Measurements from ENCODE around the gene MBNL2.
"Not testable (repeated sequence)": the region's sequence is repeated elsewhere in the genome, so short reads cannot be mapped to it uniquely, and the experiment has no call there.

The MBNL2 gene

DNA sequence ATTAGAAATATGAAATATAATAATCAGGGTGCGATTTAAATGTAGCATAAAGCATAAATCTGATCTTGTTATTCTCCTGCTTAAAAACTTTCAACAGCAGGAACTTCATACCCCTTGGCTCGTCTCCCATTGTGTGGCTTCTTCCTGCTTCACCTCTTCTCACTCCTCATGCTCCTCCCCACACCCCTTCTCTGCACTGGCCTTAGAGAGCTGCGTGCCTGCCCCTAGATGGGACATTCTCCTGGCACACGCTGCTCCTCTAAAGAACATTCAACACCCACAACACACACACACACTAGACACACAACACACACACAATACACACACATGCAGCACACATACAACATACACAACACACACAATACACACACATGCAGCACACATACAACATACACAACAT is 107.2 kb downstream of the MBNL2 start:
- no peak for DNase-seq

DNA sequence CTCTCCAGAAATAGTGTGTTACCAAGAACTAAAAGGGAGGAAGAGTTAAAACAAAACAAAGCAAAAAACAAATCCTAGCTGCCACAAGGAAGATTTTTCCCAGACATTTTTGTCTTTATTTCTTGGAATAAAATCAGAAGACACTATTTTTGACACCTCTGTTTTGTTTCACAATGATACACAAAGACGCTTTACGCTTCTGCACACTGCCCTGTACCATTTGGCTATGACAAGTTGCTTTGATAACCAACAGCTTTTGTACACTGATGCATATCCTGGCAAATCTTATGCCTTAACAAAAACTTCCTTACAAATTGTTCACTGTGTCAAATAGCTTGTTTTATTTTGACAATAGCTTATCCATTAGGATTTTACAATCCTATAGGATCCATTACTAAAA is 108.3 kb downstream of the MBNL2 start:
- no peak for DNase-seq

DNA sequence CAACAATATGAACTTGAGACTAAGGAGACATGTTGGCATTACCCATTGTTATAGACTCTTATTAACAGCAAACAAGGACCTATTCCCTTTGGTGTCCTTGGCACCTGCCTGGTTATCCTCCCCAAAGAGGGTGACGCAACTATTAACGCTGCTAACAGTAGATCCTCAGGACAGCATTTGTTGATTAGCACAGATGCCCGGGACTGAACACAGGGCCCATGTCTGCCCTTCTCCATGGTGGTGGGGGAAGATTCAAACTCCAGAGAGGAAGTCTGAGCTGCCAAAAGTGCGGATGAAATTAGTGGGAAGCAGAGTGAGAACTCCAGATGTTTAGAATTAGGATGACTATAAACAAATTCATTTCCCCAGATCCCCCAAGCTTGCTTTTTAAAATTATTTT is 110.6 kb downstream of the MBNL2 start:
- no peak for DNase-seq

DNA sequence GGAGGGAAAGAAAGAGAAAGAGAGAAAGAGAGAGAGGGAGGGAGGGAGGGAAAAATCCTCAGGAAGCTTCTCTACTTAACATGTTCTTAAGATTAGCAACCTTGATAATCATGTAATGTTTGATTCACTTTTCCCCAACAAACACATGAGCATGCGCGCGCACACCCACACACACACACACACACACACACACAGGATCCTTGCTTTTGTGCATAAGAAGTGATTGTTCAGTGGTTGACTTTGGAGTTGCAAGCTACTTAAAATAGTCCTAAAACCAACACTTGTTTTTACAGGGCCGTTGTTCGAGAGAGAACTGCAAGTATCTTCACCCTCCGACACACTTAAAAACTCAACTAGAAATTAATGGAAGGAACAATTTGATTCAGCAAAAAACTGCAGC is 111.8 kb downstream of the MBNL2 start:
- DNase-seq = no peak

DNA sequence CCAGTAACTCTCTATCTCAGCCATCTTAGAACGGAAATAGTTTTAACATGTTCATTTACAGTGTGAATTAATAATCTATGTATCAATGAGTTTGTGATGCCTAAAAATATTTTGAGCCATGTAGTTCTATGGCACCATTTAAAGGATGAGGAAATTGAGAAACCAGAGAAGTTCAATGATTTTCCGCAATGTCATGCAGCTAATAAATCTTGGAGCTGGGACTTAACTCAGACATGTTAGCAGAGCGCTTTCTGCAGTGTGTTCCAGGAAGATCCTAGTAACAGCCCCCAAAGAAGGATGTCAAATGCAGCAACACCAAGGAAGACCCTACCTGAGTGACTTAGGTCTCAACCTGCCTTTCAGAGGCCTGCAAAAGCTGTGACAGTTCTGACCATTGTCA is 112.6 kb downstream of the MBNL2 start:
- DNase-seq = no peak

DNA sequence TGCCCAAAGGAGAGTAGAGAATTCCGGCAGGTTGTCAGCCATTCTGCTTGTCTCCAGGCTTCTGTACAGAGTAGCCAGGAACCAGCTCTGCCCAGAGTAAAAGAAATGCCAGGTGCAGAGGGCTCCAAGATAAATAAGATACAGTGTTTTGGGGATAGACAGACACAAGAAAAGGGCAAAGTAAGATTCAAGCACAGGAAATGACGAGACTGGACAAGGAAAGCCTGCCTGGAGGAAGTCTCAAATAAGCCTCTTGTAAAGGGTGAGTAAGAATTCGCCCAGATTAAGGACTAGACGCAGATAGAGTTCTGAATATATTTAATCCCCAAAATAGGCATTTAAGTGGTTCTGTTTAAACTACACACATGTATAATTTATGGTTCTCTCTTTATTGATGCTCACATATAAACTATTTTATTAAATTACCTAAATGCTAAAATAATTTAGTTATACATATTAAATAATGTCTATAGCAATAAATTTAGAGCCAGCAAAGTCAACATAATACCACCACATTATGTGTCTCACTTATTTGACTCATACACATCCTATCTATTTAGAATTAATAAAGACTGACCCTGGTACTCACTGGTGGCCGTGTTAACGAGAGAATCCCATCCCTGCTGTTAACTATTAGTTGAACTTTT is 113.5 kb downstream of the MBNL2 start:
- no peak for DNase-seq

DNA sequence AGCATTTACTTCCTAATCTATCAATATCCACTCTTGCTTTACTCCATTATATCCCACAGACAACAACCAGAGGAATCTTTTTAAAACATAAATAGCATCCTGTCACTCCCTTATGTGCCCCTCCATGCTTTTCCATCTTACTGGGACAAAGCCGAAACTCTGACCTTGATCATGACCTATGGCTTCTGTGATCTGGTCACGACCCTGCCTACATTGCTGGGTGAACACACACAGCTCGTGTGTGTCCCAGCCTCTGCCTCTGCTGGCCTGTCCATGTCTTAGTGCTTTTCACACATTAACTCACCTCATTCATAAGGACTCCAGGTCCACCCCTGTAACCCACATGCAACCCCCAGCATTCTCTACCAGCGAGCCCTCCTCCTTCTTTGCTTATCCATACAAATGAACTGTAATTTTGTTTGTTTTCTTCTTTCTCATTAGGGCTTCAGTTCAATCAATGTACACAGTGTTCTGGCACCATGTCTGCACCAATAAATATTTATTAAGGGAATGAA is 115.9 kb downstream of the MBNL2 start:
- DNase-seq = no peak

DNA sequence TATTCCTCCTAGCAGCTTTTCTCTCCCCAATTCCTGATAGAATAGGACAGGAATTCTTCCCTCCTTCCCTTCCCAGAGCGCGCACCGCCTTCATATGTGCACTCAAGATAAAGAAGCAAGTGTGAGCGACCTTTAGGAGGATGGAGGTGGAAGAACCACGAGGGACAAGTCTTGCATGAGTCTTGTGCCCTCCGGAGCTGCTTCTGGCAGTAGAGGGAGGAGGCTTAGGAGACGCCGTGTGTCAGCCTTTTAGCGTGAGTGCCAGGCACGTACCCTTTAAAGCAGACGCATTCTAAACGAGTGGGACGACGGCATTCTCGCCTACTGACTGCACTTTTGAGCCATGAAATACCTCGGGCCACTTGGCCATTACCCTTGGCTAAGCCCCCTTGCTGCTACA is 116.4 kb downstream of the MBNL2 start:
- DNase-seq = no peak

DNA sequence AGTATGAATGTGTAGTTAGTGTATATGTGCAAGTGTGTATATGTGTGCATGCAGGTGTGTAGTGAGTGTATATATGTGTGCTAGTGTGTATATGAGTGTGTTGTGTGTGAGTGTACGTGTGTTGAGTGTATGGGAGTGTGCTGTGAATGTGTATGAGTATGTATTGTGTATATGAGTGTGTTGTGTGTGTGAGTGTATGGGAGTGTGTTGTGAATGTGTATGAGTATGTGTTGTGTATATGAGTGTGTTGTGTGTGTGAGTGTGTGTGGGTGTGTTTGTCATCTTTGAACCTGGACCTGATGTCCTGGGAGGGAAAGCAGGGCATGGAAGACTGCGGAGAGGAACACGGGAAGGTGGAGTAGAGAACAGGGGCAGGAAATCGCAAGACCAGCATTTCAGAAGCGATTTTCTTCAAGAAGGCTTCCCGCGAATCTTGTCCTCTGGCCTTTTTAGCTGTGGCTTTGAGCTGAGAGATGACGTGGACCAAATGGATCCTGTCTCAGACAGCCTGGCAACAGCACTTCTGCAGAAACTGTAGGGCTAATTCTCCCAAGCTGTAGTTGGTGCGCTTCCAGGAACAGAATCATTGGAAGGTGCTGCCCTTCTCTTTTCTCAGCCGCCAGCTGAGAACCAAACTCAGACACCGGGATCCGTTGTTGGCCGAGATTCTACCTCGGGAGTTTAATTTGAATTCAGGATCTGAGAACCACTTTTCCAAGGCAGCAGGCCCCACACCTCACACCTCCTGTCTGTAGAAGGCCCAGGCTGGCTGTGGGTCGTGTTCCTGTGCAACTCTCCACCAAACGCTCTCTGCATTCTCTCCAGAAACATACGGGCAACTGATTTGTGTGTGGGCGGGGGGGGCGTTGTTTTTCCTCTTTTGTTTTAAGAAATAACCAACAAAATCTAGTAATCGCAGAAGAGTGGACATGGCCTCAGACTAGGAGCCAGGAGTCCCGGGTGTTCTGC is 117.2 kb downstream of the MBNL2 start:
- DNase-seq = no peak

DNA sequence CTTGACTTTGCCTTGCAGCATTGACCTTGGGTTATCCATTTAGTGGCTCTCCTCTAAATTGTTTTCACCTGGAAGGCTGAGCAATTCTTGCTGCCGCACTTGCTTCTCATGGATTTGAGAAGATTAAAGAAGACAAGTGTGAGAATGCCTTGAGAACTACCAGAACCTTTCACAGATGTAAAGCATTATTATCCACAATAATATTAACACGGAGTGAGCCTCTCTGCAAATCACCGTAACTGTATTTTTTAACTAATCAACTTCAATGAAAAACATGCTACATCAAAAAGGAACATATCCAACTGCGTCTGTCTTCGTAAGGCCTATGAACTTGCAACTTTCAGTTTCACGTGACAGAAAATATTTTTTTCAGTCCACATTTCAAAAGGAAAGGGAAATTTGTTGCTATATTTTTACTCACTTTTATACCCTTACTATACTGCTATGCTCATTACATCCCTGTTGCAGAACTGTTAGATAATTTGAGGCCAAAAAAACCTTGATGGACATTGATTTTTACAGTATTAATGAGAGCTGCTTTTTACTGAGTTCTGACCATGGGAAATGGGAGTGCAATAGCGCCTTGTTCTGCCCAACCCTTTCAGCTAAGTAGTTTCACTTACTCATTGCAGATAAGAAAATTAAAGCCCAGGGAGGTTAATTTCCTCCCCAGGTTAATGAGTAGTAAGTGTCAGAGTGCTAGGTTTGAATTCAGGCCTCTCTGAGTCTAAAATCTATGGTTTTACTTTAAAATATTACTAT is 118.0 kb downstream of the MBNL2 start:
- DNase-seq = no peak

DNA sequence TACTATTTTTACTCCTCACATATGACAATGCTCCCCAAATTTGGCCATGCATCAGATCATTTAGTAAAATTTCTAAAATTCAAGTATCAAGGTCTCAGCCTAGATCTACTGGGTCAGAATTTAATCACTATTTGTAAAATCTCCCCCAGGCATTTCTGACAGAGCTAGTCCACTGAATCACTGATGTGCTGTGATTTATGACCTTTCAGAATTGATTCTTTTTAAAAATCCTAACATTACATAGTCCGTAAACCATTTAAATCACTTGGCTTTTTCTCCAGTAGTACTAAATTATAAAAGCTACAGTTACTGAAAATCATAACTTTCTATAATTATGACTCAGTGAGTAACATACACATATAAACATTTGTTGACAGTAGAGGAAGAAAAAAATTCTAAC is 119.0 kb downstream of the MBNL2 start:
- DNase-seq = no peak

DNA sequence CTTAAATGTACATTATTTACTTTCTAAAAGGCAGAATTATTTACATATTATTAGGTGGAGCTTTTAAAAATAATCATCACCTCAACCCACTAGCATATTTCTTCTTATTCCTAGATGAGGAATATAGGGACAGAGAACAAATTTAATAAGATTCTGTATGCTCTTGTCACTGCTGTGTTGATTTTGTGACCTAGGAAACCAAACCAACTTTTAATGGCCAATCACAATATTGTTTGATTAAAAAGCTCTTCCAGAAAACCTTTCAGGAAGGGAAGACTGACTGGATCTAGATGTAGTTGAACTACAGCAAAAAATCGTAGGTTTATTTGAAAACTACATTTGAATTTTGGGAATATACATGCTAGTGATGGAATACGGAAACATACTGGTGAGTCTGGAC is 120.0 kb downstream of the MBNL2 start:
- no peak for DNase-seq

DNA sequence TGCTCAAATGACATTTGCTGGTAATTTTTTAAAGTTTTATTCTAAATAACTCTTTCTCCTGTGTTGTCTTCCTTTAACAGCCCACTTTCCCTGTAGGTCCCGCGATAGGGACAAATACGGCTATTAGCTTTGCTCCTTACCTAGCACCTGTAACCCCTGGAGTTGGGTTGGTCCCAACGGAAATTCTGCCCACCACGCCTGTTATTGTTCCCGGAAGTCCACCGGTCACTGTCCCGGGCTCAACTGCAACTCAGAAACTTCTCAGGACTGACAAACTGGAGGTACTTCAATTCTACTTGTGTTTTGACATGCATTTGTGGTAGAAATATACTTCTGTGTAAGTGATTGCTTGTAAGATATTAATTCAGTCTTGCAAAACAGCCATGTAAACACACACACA is 120.8 kb downstream of the MBNL2 start:
- DNase-seq = no peak

DNA sequence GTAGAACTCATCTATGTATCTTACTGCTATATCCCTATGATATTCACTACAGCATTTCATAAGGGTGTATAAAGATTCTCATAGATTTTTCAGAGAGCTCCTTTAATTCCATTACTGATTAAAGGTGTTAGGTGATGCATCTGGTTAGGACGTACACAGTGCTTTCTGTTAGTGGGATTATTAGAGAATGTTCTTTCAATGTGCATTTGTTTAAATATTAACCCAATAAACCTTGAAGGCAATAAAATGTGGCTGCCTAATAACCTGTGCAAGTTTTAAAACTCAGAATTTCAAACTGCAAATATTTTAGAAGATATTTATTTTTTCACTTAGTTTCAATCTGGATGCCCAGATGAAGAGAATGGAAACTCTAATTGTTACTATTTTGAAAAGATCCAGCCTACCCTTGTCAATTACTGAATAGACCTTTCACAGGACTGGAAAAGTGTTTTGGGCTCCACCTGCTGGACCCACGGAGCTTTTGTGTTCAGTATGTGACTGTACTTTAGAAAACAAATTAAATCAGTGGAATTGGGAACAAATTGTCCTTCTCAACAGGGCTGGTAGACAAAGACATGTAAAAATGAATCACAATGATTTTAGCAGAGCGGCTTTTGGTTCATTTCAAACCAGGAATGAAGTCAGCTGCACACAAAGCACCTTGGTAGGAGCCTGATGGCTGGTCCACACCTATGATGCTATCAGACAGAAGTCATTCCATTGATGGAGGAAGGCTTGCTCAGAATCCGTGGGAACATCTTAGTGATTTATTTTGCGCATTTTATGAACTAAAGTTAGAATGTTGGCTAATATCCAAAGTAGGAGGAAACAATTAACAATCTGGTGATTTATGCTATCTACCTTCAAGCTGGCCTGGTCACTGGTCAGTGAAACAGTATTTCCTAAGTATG is 122.4 kb downstream of the MBNL2 start:
- DNase-seq = no peak

DNA sequence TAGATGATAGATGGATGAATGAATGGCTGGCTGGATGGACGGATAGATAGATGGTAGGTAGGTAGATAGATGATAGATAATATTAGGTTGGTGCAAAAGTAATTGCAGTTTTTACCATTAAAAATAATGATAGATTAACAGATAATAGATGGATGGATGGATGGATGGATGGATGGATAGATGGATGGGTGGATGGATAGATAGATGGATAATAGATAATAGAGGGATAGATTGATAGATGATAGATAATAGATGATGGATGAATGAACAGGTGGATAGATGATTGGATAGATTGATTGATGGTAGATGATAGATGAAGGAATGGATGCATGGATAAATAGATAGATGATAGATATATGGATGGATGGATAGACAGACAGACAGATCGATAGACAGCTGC is 124.0 kb downstream of the MBNL2 start:
- DNase-seq = no peak

DNA sequence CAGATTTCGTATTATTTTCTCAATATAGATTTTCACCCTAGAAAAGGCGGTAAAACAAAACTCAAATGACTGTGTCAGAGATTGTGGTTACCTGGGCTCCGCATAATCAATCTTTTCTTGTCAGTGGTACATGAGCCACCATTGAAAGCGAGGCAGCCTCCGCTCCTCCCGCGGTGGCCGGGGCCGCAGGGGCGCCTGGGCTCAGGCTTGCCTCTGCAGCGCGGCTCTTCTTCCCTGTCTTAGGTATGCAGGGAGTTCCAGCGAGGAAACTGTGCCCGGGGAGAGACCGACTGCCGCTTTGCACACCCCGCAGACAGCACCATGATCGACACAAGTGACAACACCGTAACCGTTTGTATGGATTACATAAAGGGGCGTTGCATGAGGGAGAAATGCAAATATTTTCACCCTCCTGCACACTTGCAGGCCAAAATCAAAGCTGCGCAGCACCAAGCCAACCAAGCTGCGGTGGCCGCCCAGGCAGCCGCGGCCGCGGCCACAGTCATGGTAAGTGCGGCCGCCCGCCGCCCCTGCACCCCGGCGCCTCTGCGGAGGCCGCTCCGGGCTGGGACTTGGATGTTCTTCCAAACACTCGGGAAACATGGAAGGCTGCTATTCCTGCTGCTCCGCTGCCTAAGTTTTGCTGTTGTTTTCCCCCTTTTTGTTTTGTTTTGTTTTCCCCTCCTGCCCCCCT is 124.6 kb downstream of the MBNL2 start:
- no peak for DNase-seq

DNA sequence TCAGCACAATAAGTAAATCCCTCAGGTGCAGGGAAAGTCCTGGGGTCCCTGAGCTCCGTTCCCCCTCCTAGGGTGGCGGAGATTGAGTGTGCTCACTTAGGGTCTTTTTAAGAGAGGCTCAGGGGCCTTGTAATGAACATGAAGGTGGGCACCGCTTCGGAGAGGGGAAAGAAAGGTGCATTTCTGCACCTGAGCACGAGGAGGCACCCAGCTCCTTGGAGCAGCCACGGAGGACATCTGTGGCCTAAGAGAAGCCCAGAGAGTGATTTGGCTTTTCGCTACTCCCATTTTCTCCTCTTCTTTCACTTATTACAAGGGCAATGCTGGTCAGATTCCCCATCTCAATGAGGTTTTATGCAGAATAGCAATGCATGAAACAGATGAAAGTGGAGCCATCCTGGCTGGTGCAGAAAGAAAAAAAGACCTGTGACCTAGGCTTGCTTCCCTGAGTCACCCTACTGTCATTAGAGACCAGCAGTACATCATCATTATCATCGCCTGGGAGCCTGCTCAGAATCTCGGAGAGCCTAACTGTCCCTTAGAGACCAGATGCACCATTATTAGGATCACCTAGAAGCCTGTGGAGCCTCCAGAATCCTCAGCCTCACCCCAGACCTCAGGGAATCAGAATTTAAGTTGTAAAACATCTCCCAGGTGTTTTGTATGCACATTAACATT is 125.3 kb downstream of the MBNL2 start:
- no peak for DNase-seq

DNA sequence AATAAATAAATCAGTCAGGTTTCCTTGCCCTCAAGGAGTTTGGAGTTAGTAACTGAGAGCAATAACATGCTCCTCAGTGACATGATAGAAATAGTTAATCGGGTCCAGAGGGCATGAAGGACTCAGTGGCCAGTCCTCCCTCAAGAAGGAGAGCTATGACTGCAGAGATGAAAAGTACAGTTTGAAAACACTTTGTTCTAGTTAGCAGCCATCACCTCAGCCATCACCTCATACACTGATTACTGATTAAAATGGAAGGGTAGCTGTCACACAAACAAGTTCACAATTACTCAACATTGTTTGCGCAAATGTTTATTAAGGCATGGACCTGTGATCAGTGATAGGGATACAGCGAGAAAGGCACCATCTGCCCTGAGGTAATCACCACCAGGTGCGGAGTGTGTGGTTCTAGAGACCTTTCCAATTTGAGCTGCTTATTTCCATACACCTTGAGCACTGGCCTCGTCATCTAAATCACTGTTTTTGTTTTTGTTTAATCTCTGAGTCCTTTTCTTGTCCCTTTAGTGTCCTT is 126.5 kb downstream of the MBNL2 start:
- no peak for DNase-seq

DNA sequence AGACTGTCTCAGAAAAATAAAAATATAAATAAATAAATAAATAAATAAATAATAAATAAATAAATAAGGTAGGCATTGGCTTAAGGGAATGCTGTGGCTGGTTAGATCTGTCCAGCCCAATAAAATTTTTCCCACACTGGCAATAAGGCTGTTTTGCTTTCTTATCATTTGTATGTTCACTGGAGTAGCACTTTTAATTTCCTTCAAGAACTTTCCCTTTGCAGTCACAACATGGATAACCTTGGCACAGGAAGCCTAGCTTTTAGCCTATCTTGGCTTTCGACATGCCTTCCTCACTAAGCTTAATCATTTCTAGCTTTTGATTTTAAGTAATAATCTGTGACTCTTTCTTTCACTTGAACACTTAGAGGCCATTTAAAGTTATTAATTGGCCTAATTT is 129.9 kb downstream of the MBNL2 start:
- not testable (repeated sequence) for DNase-seq

DNA sequence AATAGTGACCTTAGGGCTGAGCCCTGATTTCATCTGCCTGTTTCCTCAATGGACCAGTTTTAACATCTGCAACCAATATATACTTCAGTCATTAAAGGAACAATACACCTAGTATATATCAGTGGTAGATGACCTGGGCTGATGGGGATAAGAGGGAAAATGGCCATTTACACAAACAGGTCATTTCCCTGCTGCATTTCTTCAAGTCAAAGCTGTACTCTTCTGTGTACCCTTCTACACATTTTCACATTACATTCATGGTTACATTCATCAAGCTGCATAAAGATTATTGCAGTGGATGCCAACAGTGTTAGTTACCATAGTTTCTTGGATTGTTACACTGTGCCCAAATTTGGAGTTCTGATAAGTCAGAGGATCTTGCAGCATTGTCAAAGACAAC is 130.7 kb downstream of the MBNL2 start:
- no peak for DNase-seq
